Activated CD8-positive, alpha-beta T cell treated with anti-CD3 and anti-CD28 coated beads for 36 hours (primary cell): ENCODE results near the gene PTGES3. TPM values are rescaled to one million over a fixed set of nuclear protein-coding genes. Genes with fewer than 3 reads are reported as not detected.

Experiments used
- ATAC-seq: fragments of 200-7000 bp; cut with Tn5 transposase; one replicate; pipeline ENCODE4 v1.10.0; 2021; ENCODE audit warnings: mild to moderate bottlenecking, moderate library complexity
- CTCF ChIA-PET: fragments of 350-600 bp; sonication (Branson Sonifier 250); formaldehyde crosslinking; loops from one replicate; lab custom pipeline; 2021; ENCODE audit warnings: antibody characterized with exemption; lab: Charles Lee
- POLR2A ChIA-PET: fragments of 350-600 bp; sonication (Branson Sonifier 250); formaldehyde crosslinking; loops from one replicate; lab custom pipeline; 2021; ENCODE audit warnings: antibody characterized with exemption; lab: Charles Lee
- DNase-seq: peaks from one replicate; pipeline ENCODE4 v3.0.0-alpha.2; 2020
- H3K27ac Mint-ChIP-seq: one replicate; pipeline ENCODE4 v1.8.0; 2021; ENCODE audit warnings: mild to moderate bottlenecking, mixed read lengths
- H3K27me3 Mint-ChIP-seq: one replicate; pipeline ENCODE4 v1.8.0; 2021; ENCODE audit warnings: mixed read lengths
- H3K36me3 Mint-ChIP-seq: one replicate; pipeline ENCODE4 v1.8.0; 2021; ENCODE audit warnings: low read depth, mixed read lengths
- H3K4me1 Mint-ChIP-seq: one replicate; pipeline ENCODE4 v1.8.0; 2021; ENCODE audit warnings: low read depth, mixed read lengths
- H3K4me3 Mint-ChIP-seq: one replicate; pipeline ENCODE4 v1.8.0; 2021; ENCODE audit warnings: mild to moderate bottlenecking, moderate library complexity, mixed read lengths
- H3K9me3 Mint-ChIP-seq: one replicate; pipeline ENCODE4 v1.8.0; 2021; ENCODE audit warnings: mixed read lengths
- CTCF ChIP-seq: fragments of 200-600 bp; IDR thresholded peaks from one replicate; pipeline ENCODE4 v1.8.0; 2022; ENCODE audit warnings: antibody characterized with exemption, mild to moderate bottlenecking
- intact Hi-C: fragments of 100-400 bp; cut with micrococcal nuclease; formaldehyde crosslinking; loops from one replicate; pipeline ENCODE4 v1.10.0; 2022
- total RNA-seq, 2 experiments: library from RNA; stranded (reverse); gene quantifications; one replicate each; pipeline ENCODE4 v1.2.3, GENCODE V29; 2021

Gene PTGES3
- total RNA-seq, 2 experiments from 2014 or later = 381 to 406 TPM

GRCh38 chr12:56716458-56716857 is 28.4 kb upstream of the PTGES3 start:
- Mint-ChIP-seq H3K4me3 (no peak overlapping the region), H3K4me1 (peaks cover 57% of the 10 kb centered on the region), H3K27ac (peak overlapping the region; percentile 73), H3K36me3 (peaks cover 83% of the 10 kb centered on the region), H3K9me3 (no peaks in the 10 kb centered on the region), H3K27me3 (no peaks in the 10 kb centered on the region)
- CTCF ChIA-PET = interaction anchor here (1.5 kb wide), 1 partner anchor 28 kb away, joined by 3 read pairs; the partner anchor contains the start of gene PTGES3
- intact Hi-C loops = no loop called here
- no peak for ATAC-seq
- POLR2A ChIA-PET = interaction anchor here (0.6 to 3.5 kb wide), 8 partner anchors 9 to 454 kb away, joined by 3 to 30 read pairs (median 5); partner anchors contain the start of genes NACA and PTGES3
- DNase-seq = no peak
- no peak for TF ChIP-seq CTCF

DNA sequence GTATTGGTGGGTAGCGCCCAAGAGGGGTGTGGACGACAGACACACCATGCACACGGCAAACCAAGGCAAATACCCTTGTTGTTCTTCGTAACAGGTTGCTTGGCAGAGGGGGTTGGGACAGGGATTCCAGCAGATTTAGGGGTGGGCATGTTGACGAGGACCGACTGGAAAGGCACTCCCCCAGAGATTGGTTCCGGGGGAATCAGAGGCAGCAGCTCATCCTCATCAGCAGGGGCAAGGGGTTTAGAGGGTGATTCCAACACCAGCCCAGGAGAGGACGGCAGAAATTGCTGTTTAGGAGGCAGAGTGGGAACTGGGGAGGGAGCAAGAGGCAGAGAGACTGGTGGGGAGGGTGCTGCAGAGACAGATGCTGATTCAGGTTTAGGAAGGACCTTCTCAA is 27.7 kb upstream of the PTGES3 start:
- no peak overlapping the region for H3K4me3 Mint-ChIP-seq
- no peak for TF ChIP-seq CTCF
- H3K4me1 Mint-ChIP-seq = peaks cover 53% of the 10 kb centered on the region
- intact Hi-C loops = no loop called here
- H3K36me3 Mint-ChIP-seq = peaks cover 80% of the 10 kb centered on the region
- DNase-seq (no peak), ATAC-seq (no peak)
- no peaks in the 10 kb centered on the region for H3K27me3 Mint-ChIP-seq
- ChIA-PET CTCF (interaction anchor here (1.5 kb wide), 1 partner anchor 27 kb away, joined by 3 read pairs; the partner anchor contains the start of gene PTGES3), POLR2A (interaction anchor here (1.3 to 3.5 kb wide), 7 partner anchors 10 to 33 kb away, joined by 3 to 30 read pairs (median 5); partner anchors contain the start of genes NACA and PTGES3)
- no peaks in the 10 kb centered on the region for H3K9me3 Mint-ChIP-seq
- peak overlapping the region; percentile 73 for H3K27ac Mint-ChIP-seq

GRCh38 chr12:56714431-56714929 is 26.4 kb upstream of the PTGES3 start:
- no peak for ATAC-seq
- Mint-ChIP-seq H3K27me3 (no peaks in the 10 kb centered on the region), H3K4me1 (peaks cover 40% of the 10 kb centered on the region), H3K36me3 (peaks cover 66% of the 10 kb centered on the region), H3K27ac (peak overlapping the region; percentile 72), H3K4me3 (no peak overlapping the region), H3K9me3 (no peaks in the 10 kb centered on the region)
- no peak for DNase-seq
- POLR2A ChIA-PET = interaction anchor here (0.6 to 1.7 kb wide), 8 partner anchors 14 to 1636 kb away, joined by 3 to 9 read pairs (median 3); no protein-coding TSS in a partner anchor
- intact Hi-C loops = no loop called here
- TF ChIP-seq CTCF = no peak
- CTCF ChIA-PET = interaction anchor here (1.5 kb wide), 1 partner anchor 30 kb away, joined by 5 read pairs; no protein-coding TSS in a partner anchor

DNA sequence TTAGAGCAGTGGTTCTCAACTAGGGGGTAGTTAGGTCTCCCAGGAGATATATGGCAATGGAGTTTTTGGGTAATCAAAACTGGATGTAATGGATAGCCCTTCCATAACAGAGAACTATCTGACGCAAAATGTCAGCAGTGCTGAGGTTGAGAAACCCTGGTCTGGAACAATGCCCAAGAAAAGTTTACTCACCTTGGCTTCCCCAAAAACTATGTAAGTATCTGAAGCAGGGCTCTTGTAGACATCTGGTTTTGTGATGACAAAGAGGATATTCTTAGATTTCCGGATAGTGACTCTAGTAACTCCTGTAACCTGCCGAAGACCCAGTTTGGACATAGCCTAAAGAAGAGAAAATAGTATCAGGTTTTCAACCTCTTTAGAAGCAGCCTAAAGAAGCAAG is 25.3 kb upstream of the PTGES3 start:
- intact Hi-C loops = no loop called here
- ChIA-PET POLR2A (interaction anchor here (0.7 to 1.8 kb wide), 5 partner anchors 10 to 56 kb away, joined by 3 to 4 read pairs (median 3); no protein-coding TSS in a partner anchor), CTCF (interaction anchor here (1.5 kb wide), 1 partner anchor 9 kb away, joined by 4 read pairs; no protein-coding TSS in a partner anchor)
- Mint-ChIP-seq H3K4me1 (peaks cover 30% of the 10 kb centered on the region), H3K36me3 (peaks cover 57% of the 10 kb centered on the region), H3K9me3 (no peaks in the 10 kb centered on the region), H3K27me3 (no peaks in the 10 kb centered on the region), H3K27ac (no peak overlapping the region), H3K4me3 (no peak overlapping the region)
- ATAC-seq (no peak), DNase-seq (no peak)
- TF ChIP-seq CTCF = no peak
